ENCODE measurements around the gene ADAMTS14. TPM values are rescaled to one million over a fixed set of nuclear protein-coding genes. Genes with fewer than 3 reads are reported as not detected.
"Not testable (repeated sequence)": the region's sequence is repeated elsewhere in the genome, so short reads cannot be mapped to it uniquely, and the experiment has no call there.

Gene ADAMTS14
- total RNA-seq, 1 donor from 2014 or later: not detected

DNA sequence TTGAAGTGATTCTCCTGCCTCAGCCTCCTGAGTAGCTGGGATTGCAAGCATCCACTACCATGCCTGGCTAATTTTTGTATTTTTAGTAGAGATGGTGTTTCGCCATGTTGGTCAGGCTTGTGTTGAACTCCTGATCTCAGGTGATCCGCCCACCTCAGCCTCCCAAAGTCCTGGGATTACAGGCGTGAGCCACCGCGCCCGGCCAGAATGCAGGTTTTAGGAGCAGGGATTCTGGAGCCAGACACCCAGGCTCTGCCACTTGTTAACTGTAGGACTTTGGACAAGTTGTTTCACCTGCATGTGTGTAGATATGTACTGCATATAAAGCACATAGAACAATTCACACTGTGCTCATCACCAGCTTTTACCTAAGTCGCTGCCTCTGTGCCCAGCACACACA is 98.2 kb downstream of the ADAMTS14 start:
- not testable (repeated sequence) for DNase-seq (ENCODE audit: low read depth in 2 of 2)

- DNase-seq (ENCODE audit: low read depth in 2 of 2): no peak
Measured at GRCh38 chr10:70771311-70772194, 99.2 kb downstream of the ADAMTS14 start.

DNA sequence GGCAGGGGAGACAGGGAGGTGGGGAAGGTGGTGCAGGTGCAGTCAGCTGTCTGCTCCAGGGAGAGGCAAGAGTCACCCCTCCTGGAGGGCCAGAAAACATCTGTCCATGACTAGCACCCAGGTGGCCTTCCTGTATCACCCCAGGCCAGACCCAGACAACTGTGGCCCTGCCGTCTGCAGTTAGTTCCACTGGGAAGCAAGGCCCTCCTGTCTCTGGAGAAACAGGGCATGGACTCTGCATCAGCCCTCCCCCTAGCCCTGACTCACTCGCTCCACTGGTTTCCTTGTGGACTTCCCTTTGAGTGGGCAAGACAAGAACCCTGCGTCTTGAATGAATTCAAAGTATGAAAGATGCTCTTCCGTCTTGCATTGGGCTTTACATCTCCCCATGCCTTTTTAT is 100.3 kb downstream of the ADAMTS14 start:
- no peak for DNase-seq (ENCODE audit: low read depth in 2 of 2)

GRCh38 chr10:70773461-70773860 is 101.2 kb downstream of the ADAMTS14 start:
- no peak for DNase-seq (ENCODE audit: low read depth in 2 of 2)

DNA sequence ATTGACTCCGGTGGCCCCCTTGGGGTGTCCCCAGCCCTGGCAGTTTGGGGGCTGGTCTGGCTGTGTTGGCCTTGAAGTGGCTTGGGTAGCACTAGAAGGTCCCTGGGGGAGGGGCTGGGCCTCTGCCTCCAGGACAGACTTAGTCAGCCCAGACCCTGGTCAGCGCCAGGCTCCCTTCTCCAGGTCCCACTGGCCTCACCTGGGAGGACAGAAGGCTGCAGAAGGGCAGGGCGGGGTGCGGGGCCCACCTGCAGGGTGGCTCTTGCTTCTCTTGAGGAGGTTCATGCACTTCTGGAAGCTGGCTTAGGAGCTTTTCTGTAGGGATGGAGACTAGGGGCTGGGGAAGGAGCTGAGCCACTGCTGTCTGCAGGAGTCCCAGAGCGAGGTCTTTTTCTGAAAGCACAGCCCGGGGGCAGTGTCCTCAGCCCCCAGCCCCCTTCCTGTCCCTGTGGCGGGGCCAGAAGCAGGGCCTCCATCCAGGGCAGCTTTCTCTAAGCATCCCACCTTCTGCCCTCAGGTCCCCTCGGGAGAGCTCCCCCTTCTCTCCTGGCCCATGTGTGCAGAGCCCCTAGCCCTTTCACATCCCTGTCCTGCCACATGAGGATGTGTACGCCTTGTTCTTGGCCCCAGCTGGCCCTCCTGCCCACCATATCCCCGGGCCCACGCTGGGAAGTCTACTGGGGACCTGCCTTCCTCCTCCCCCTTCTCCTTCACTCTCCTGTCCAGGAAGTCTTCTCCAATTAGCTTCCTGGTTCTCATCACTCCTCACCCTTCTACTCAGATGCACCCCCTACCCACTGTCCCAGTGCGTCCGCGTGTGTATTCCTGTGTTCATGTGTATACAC is 101.9 kb downstream of the ADAMTS14 start:
- no peak for DNase-seq (ENCODE audit: low read depth in 2 of 2)

DNA sequence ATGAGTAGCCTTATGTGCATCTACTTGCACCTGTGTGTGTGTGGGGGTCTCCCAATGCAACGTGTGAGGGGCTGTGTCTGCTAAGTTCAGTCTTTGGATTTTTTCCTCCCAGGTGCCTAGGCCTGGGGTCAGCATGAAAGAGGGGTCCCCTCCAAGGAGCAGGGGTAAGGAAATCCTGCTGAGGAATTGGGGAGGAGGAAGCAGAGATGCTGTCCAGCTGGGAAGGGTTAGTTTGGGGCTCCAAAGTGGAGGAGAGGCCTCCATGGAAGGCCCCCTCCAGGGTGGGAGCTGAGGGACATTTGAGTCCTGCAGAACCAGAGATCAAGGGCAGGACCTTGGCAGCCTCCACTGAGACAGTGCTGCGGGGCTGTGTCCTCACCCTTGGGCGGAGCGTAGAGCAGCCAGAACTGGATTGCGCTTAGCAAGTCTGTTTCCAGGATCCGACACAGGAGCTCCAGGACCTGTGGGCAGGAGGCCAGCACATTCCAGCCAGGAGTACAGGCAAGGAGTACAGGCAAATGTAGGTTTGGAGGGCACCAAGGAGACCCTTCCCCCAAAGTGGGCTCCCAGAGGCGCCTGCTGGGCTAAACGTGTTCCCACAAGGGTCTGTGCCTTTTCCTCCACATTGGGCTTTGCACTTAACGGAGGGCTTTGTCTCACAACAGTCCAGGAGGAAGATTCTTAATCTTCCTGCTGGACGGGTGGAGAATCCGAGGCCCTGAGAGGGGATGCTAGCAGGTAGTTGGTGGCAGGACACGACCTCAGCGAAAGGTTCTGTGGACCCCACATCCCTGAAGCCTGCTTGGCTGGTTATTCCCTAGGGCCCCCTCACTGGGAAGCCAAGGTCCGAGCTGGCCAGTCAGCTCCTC is 102.7 kb downstream of the ADAMTS14 start:
- no peak for DNase-seq (ENCODE audit: low read depth in 2 of 2)

DNA sequence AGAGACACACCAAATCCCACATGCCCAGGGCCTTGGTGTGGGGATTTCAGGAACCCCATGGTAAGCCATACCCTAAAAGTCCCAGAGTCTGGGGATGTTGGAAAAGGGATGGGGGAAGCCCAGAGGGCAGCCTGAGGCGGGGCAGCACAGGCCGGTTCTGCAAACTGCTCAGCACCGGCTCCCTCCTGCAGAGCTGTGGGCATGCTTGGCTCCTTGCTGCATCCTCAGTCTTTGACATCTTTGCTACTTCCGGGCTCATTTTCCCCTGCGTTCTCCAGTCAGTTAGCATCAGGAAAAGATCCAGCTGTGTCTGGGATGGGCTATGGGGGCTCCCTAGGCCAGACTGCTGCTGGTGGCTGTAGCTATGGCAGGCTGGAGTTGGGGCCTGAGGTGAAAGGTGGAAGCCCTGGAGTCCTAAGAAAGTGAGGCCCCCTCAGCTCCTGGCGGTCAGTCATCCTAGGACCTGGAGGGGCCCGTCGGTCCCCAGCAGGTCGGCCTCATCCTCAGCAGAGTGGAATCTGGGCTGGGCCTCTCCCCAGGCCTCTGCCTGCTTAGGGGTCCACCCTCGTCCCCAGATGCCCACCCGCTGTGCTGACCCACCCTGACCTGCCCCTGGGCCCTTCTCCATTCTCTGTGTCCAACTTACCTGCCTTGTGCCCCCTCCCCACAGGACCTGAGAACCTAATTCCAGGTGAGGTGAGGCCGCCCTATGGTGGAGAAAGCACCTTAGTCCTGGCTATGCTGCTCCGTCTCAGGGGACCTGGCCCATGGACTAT is 103.6 kb downstream of the ADAMTS14 start:
- DNase-seq (ENCODE audit: low read depth in 2 of 2): no peak

DNA sequence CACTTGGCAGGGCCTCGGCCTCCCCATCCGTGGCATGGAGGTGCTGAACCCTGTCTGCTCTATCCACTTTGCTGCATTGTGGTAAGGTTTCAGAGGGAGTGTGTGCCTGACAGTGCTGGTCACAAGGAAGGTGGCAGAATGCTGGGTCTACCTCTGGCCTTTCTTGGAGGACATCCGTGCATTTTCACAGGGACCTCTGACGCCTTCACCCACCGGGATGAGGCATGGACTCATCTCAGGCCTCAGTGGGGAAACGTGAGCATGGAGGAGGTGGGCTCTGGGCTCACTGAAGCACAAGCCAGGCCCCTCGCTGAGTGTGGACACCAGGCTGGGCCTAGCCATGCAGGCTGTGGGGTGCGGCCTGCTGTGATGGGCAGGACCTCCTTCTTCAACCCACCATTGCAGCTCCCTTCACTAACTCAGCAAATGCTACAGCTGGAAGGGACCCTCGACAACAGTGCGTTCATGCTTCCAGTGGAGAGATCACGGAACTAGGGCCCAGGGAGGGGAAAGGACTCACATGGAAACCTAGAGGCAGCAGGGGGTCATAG is 104.2 kb downstream of the ADAMTS14 start:
- no peak for DNase-seq (ENCODE audit: low read depth in 2 of 2)

DNA sequence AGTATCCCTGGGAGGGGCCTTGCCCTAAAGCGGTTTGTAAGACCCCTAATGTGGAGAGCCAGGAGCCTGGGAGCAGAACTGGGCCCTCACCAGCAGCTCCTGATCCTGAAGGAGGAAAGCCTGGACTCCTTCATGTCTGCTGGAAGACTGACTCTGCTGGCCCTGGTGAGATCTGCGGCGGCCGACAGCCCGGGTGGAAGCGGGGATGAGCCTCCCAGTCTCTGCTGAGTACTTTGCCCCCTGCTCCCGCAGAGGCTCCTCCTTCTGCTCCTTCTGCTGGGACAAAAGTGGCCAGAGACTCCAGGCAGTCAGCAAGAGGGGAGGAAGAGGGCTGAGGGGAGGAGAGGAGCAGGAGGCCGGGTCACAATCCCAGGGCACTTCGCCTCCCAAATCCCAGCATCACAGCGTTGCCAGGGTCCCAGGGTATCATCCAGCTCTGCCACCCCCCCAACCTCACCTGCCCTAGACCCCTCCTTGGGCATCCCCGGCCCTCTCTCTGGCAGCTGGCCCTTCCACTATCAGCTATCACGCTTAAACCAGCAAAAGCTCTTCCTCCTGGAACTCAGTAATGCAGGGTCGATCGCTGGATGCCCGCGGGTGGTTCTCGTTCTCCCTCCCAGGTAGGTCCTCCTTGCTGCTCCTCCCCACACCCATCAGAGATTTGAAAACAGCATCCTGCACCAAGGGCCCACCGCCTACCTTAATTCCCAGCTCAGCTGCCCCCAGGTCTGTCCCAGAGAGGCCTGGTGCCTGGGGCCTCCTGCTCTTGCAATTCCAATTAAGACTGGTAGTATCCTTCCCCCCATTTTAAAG is 105.0 kb downstream of the ADAMTS14 start:
- no peak for DNase-seq (ENCODE audit: low read depth in 2 of 2)

DNA sequence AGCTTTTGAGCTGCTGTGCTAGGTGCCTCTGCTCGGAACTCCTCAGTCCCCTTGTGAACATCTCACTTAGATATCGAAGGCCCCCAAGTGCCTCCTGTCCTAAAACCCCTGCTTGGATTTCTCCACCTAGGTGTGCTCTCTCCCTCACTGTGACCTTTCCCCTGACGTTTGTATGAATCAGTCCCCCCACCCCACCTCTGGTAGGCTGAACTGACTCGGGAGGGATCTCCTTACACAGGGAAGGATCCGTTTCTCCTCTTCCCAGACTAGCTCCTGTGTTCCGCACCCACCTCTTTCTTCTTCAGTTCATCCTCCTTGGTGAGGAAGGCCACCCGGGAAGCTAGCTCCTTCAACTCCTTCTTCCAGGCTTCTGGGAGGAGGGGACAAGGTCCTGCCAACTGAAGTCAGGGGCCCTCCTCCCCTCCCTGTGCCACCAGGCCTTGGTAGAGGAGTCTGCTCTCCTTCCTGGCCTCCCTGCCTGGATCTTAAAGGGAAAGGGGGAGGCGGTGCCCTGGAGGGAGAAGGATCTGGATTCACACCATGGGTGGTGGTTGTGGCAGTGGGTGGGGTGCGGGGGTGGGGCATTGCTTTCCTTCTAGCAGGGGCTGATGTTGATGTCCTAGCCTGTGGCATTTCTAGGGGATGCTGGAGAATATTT is 106.1 kb downstream of the ADAMTS14 start:
- no peak for DNase-seq (ENCODE audit: low read depth in 2 of 2)

GRCh38 chr10:70779088-70779487 is 106.8 kb downstream of the ADAMTS14 start:
- DNase-seq (ENCODE audit: low read depth in 2 of 2): no peak

- no peak for DNase-seq (ENCODE audit: low read depth in 2 of 2)
Measured at GRCh38 chr10:70779511-70780369, 107.4 kb downstream of the ADAMTS14 start.

GRCh38 chr10:70780370-70780760 is 108.1 kb downstream of the ADAMTS14 start:
- no peak for DNase-seq (ENCODE audit: low read depth in 2 of 2)

DNA sequence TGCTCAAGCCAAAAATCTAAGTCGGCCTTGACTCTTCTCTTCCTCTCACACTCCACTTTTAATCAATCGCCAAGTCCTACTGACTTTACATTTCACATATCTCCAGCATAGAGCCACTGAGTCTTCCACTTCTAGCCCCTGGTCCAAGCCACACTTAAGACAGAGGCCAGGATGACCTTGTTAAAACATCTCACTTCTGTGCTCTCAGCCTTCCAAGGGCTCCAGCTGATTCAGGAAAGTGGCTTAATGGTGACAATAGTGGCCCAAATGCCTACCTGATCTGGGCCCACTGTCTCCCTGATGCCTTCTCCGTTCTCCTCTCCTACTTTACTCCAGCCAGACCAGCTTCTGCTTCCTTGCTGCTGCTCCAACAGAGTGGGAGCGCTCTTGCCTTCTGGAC is 108.5 kb downstream of the ADAMTS14 start:
- no peak for DNase-seq (ENCODE audit: low read depth in 2 of 2)

DNA sequence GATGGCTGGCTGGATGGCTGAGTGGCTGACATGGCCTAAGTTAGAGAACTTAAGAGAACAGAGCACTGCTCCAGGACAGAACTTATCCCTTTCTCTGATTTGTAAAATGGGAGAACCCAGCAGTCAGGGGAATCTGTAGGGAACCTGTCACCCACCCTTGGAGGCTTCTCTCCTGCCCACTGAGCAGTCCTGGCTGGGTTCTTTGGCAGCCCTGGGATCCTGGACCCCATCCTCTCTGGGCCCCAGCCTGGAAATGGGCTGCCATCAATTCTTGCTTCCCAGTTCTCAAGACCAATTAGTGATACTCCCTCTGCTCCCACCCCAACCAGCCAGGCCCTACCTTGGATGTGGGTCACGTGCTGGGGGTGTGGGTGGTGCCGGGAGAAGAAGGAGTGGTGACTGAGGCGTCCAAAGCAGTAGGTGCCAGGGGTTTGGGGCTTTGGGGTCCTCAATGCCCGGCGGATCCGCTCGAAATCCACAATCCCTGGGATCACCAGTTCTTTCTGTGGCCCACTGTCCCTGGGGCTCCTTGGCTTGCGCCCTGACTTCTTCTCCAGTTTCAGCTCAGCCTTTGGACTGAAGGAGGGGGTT is 109.2 kb downstream of the ADAMTS14 start:
- DNase-seq (ENCODE audit: low read depth in 2 of 2): no peak

- no peak for DNase-seq (ENCODE audit: low read depth in 2 of 2)
Measured at GRCh38 chr10:70782086-70782745, 109.9 kb downstream of the ADAMTS14 start.

All from dermis microvascular lymphatic vessel endothelial cell (primary cell).